ENCODE results near the gene KDM1B.

DNA sequence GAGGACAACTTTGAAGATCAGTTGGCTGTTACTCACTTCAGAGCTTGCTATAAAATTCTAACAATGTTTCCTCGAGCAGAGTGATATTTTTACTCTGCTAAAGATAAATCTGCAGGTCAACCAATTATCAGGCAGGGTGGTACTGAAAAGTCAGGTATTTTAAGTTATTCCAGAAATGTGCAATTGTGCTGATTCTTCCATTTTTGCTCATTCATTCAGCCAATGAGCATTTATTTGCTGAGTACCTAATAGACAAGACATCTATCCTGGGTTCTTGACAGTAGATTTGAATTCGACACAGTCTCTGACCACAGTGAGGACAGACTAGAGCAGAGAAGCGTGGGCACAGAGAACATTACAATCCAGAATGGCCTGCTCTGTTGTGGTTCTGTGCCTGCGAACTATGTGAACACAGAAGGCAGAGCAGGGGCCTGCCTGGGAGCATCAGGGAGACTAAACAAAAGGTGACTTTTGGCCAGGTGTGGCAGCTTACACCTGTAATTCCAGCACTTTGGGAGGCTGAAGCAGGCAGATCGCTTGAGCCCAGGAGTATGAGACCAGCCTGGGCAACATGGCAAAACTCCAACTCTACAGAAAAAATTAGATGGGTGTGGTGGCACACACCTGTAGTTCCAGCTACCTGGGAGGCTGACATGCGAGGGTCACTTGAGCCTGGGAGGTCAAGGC is 15.1 kb upstream of the KDM1B start:
- TF ChIP-seq, protein P1, sequence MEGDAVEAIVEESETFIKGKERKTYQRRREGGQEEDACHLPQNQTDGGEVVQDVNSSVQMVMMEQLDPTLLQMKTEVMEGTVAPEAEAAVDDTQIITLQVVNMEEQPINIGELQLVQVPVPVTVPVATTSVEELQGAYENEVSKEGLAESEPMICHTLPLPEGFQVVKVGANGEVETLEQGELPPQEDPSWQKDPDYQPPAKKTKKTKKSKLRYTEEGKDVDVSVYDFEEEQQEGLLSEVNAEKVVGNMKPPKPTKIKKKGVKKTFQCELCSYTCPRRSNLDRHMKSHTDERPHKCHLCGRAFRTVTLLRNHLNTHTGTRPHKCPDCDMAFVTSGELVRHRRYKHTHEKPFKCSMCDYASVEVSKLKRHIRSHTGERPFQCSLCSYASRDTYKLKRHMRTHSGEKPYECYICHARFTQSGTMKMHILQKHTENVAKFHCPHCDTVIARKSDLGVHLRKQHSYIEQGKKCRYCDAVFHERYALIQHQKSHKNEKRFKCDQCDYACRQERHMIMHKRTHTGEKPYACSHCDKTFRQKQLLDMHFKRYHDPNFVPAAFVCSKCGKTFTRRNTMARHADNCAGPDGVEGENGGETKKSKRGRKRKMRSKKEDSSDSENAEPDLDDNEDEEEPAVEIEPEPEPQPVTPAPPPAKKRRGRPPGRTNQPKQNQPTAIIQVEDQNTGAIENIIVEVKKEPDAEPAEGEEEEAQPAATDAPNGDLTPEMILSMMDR (IDR thresholded peaks at IDR 0.05; ENCODE audit: extremely low read depth in 1 of 2, insufficient read depth in 1 of 2, low read depth in 1 of 2, low read length in 2 of 2) = no peak
- TF ChIP-seq MYC (IDR thresholded peaks at IDR 0.05; ENCODE audit: low read depth, low read length) = no peak
- TF ChIP-seq, protein P2, sequence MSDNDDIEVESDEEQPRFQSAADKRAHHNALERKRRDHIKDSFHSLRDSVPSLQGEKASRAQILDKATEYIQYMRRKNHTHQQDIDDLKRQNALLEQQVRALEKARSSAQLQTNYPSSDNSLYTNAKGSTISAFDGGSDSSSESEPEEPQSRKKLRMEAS (IDR thresholded peaks at IDR 0.05; ENCODE audit: insufficient read depth, insufficient read length) = no peak
